Measurements from ENCODE around the gene OR6J1.

The OR6J1 gene

DNA sequence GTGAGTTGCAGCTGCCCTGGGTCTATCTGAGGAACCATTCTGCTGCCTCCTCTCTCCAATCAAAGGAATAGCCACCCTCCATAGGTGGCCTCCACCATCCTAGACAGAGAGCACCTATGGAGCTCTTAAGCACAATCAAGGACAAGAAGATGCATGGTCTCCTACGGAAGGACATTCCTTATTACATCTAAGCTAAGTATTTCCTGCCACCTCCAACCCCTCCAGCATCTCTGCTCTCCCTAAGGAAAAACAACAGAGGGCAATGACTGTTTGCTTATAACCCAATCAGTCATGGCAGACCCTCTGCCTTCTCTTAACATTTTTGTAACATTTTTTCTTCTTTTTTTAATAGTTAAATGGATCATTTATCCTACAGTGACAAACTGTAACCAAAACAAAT lies 14.8 kb upstream of the OR6J1 start:
- TF ChIP-seq, protein P1, sequence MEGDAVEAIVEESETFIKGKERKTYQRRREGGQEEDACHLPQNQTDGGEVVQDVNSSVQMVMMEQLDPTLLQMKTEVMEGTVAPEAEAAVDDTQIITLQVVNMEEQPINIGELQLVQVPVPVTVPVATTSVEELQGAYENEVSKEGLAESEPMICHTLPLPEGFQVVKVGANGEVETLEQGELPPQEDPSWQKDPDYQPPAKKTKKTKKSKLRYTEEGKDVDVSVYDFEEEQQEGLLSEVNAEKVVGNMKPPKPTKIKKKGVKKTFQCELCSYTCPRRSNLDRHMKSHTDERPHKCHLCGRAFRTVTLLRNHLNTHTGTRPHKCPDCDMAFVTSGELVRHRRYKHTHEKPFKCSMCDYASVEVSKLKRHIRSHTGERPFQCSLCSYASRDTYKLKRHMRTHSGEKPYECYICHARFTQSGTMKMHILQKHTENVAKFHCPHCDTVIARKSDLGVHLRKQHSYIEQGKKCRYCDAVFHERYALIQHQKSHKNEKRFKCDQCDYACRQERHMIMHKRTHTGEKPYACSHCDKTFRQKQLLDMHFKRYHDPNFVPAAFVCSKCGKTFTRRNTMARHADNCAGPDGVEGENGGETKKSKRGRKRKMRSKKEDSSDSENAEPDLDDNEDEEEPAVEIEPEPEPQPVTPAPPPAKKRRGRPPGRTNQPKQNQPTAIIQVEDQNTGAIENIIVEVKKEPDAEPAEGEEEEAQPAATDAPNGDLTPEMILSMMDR (IDR thresholded peaks at IDR 0.05; ENCODE audit: borderline replicate concordance, insufficient read depth, low read depth, low read length) = no peak

DNA sequence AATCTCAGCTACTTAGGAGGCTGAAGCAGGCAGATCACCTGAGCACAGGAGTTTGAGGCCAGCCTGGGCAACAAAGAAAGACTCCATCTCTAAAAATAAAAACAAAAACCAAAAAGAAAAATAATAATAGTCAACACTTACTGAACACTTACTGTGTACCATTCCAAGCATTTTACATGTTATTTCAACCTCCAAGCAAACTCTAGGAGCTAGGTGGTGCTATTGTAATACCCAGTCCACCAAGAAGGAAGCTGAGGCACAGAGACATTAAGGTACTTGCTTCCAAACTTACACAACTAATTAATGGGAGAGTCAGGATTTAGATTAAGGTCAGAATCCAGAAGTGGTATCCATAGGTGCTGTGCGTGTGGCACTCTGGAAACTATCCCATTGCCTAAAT lies 13.7 kb upstream of the OR6J1 start:
- TF ChIP-seq, protein P1 (IDR thresholded peaks at IDR 0.05; ENCODE audit: borderline replicate concordance, insufficient read depth, low read depth, low read length) = peak; percentile 33; the same call in 1 of the 2 replicates
- H3K4me3 ChIP-seq (ENCODE audit: low read depth, low read length) = no peak overlapping the region

More for the DNA sequence above, 14.8 kb upstream of the OR6J1 start:
- no peak overlapping the region for H3K4me3 ChIP-seq (ENCODE audit: low read depth, low read length)

DNA sequence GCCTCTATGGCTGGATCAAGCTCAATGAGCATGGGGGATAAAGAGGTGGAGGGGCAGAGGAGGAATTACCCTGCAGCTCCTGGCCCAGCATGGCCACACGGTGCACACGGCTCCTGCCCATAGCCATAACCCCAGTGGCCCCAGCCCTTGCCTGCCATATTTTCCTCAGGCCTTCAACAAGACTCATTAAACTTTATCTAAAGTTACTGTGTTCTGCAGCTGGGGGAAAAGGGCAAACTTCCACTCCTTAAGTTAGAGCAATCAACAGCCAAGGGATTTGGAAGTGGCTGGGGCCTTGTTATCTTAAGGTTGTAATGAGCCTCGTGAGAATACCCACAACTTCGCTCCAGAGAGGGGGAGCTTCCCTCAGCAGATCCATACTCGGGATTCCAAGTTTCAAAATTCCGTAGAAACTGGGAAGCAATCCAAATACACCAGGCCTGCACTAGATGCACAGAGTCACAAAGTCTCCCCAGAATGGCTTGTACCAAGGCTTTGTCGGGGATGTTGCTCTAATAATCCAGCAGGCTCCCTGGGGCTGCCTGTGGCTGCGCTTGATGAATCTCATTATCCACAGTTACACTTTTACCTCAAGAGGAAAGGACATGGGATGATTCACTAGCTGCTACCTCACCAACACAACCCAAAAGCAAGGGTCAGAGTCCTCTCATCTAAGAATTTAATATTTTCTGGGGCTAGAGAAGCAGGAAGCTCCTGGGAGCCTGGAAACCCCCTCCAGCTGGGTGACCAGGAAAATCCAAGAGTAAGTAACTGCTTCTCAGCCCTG lies 13.0 kb upstream of the OR6J1 start:
- H3K4me3 ChIP-seq (ENCODE audit: low read depth, low read length) = no peak overlapping the region
- TF ChIP-seq, protein P1 (IDR thresholded peaks at IDR 0.05; ENCODE audit: borderline replicate concordance, insufficient read depth, low read depth, low read length) = no peak

DNA sequence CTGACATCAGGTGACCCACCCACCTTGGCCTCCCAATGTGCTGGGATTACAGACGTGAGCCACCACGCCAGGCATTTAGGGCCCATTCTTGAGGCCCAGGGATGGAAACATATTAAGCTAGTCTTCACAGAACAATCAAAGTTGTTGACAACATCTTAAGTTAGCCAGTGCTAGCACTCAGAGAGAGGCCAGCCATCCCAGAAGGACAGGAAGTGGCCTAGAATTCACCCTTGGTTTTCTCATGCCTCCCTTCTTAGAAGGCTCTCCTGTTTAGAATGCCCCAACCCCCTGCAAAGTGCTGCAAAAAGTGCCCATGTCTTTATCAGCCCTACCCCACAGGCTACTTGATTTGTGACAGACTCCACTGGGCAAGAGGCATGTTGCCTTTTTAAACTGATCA lies 12.1 kb upstream of the OR6J1 start:
- no peak overlapping the region for H3K4me3 ChIP-seq (ENCODE audit: low read depth, low read length)
- TF ChIP-seq, protein P1 (IDR thresholded peaks at IDR 0.05; ENCODE audit: borderline replicate concordance, insufficient read depth, low read depth, low read length) = no peak

DNA sequence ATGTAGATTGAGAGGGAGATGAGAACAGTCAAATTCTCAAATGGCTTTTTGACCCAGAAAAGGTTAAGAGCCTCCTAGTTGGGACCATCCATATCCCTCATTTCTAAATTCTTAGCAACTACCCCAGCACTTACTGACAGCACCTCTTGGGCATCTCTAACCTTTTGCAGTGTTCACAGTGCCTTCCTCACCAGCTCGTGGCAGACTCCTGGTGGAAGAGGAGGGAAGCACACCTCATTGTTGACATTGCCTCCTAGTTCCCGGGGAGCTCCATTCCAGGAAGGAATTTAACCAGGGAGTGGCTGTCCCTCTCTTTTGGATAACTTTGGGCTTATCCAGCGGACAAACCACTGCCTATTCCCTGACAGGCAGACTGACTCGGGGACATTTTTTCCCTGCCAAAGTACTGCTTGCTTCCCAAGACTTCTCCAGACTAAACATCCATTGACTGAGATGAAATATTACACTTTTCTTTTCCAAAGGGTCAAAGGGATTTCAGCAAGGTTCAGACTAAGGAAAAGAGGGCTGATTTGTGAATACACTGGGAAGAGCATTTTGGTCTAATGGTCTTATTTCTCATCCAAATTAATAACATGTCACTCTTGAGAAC lies 9.0 kb upstream of the OR6J1 start:
- no peak overlapping the region for H3K4me3 ChIP-seq (ENCODE audit: low read depth, low read length)
- TF ChIP-seq, protein P1 (IDR thresholded peaks at IDR 0.05; ENCODE audit: borderline replicate concordance, insufficient read depth, low read depth, low read length) = peak; percentile 92

DNA sequence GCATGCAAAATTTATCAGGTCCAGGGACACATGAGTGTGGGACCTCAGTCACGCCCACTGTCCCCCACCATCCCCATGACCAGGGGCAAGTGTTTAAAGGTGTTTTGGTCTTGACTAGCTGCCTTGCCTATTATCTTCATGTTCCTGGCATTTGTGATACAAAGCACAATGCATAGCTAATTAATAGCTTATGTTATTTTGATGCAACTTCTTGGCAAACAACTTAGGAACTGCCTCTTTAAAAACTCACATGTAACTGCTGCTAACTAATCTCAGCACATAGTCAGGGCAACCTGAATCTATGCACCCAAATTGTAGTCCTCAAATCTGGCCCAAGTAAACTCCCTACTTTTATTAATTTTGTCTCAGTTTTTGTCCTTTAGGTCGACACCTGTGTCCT lies 7.4 kb upstream of the OR6J1 start:
- TF ChIP-seq, protein P1 (IDR thresholded peaks at IDR 0.05; ENCODE audit: borderline replicate concordance, insufficient read depth, low read depth, low read length) = no peak
- H3K4me3 ChIP-seq (ENCODE audit: low read depth, low read length) = no peak overlapping the region
